T-helper 2 cell treated with Interferon-gamma antibody and Interleukin-4, amounts not matched to agents 100 ng/mL and 5 ng/mL, for 36 hours (primary cell): ENCODE data around the gene FYTTD1. TPM values are rescaled to one million over a fixed set of nuclear protein-coding genes. Genes with fewer than 3 reads are reported as not detected.
"Not testable (repeated sequence)": the region's sequence is repeated elsewhere in the genome, so short reads cannot be mapped to it uniquely, and the experiment has no call there.

Experiments
- intact Hi-C: fragments of 100-400 bp; cut with micrococcal nuclease; formaldehyde crosslinking; loops from one replicate; pipeline ENCODE4 v1.15.1; 2023
- total RNA-seq: library from RNA; stranded (reverse); gene quantifications from 2 replicates; pipeline ENCODE4 v1.2.3, GENCODE V29; 2022

FYTTD1 gene, protein sequence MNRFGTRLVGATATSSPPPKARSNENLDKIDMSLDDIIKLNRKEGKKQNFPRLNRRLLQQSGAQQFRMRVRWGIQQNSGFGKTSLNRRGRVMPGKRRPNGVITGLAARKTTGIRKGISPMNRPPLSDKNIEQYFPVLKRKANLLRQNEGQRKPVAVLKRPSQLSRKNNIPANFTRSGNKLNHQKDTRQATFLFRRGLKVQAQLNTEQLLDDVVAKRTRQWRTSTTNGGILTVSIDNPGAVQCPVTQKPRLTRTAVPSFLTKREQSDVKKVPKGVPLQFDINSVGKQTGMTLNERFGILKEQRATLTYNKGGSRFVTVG
- 42.9 and 43.3 TPM in 2 replicates for total RNA-seq

DNA sequence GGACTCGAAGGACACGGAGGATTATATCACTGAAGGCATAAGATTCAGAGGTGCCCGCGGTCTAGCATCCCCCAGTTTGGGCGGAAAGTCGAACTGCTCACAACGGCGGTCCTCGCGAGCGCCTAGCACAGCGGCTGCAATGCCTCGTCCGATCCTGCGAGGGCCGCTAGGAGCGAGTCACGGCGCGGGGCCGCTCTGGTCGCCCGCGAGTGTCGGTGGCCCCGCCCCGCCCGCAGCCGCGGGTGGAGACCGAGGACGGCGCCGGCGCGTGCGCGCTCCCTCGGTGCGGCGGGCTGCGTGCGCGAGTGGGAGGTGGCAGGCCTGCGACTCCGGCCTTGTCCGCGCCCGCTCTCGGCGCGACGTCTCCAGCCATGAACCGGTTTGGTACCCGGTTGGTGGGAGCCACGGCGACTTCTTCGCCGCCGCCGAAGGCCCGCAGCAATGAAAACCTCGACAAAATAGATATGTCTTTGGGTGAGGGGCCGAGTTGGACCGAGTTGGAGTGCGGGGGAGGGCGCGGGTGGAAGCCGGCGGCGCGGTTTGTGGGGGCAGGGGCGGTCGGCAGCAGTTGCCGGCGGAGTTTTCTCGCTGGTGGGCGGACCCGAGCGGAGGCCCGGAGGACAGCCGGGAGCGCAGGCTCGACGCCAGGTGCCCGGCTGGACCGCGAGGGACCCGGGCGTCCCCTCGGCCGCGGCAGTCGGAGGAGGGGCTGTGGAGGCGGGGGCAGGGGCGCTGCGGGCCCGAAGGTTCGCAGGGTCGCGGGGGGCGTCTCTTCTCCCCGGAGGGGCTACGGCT is at the start of gene FYTTD1:
Gene FYTTD1, plus strand, starts transcription at position 283 of the 795 bp plus-strand sequence. Its CDS starts 89 bp downstream, at position 372.
- intact Hi-C loops: loop anchor here (1.0 to 2.0 kb wide), 3 partner anchors 12 to 53 kb away; no protein-coding TSS in a partner anchor

DNA sequence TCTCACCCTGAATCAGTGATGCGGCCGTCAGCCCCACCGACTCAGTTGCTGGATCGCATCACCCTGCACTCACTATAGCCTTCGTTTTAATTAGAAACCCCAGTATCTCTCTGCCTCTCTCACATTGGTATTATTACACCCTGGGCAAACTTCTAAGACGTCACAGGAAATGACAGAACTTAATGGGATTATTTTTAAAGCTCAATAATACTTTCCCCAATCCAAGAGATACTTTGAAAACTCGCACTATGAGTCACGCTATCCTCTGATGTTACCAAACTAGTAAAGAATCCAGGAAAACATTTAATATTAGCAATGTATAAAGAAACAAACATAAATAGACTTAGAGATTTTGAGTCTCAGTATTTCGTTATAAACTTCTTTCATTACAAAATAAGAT is 49.6 kb upstream of the FYTTD1 start:
- intact Hi-C loops: no loop called here

- intact Hi-C loops: no loop called here
Measured at GRCh38 chr3:197701841-197702240, 47.8 kb upstream of the FYTTD1 start.

DNA sequence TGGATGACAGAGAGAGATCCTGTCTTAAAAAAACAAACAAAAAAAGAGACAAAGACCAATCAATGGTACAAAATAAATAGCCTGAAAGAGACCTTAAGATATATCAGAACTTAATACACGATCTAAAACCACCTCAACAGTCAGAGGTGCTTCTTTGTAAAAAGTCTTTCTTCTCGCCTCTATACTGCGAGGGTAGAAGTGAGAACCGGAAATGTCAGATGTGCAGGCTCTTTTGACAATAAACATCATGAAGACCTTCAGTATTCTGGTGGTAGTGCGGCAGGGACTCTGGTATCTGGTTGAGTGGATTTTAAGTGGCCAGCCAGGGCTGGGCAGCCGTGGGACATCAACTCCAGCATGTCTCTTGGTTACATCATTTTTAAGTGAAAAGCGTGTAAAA is 43.0 kb upstream of the FYTTD1 start:
- intact Hi-C loops: no loop called here

- intact Hi-C loops: no loop called here
Measured at GRCh38 chr3:197709135-197709534, 40.5 kb upstream of the FYTTD1 start.

DNA sequence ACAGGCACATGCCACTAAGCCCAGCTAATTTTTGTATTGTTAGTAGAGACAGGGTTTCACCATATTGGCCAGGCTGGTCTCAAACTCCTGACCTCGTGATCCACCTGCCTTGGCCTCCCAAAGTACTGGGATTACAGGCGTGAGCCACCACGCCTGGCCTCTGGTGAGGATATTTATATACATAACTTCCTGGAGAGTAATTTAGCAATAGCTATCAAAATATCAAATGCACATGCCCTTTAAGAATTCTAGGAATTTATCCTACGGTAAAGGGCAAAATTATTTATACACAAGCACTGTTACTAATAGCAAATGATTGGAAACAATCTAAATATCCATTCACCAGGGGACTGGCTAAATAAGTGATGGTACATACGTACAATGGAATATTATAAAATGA is 38.7 kb upstream of the FYTTD1 start:
- intact Hi-C loops: loop anchor here (5.0 kb wide), 1 partner anchor 136 kb away; no protein-coding TSS in a partner anchor

DNA sequence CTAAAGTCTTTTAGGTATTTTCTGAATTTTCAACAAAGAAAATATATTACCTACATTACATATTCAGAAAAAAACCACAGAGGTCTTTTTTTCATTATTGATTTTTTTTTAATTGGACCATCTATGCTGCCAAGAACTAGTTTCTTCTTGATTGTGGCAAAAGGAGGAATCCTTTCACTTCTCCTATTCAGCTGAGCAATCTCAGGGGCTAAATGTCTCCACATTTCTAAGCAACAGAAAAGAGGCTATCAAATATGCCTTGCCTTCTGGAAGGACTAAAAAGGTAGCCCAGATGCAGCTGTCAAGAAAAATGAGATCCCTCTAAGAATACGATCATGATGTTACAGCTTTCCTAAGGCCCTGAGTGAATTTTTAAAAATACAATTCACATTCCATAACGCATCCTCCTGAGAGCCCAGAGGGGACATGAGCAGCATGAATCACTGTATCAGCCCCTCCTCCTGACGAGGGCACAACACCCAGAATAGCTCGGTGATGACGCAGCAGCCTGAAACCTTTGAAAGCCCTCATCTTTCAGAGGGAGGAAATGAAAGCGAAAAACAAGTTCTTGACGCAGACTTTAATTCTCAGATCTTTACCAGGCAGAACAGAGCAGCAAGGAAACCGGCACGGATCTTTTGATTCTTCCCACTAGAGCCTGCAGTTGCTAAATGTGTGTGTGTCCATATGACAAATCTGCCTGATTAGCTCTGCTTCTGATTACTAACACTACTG is 37.5 kb upstream of the FYTTD1 start:
- intact Hi-C loops: loop anchor here (1.0 to 5.0 kb wide), 4 partner anchors 24 to 135 kb away; partner anchors contain the start of gene RUBCN

DNA sequence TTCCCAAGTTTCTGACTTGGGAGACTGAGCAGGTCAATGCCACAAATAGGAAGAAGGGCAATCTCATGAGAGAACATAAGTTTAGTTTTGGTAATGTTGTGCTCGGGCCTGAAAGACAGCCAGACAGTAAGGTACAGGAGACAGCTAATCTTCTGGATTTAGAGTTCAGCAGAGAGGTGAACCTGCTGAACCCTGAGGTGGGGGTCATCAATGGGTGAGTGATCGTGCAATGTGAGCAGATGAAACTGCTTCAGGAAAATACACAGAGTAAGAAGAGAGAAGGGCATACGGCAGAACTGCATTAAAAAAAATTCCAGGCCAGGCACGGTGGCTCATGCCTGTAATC is 36.2 kb upstream of the FYTTD1 start:
- intact Hi-C loops: loop anchor here (2.0 to 5.0 kb wide), 2 partner anchors 79 to 134 kb away; no protein-coding TSS in a partner anchor

GRCh38 chr3:197714251-197714650 is 35.4 kb upstream of the FYTTD1 start:
- intact Hi-C loops: loop anchor here (5.0 kb wide), 1 partner anchor 133 kb away; no protein-coding TSS in a partner anchor

DNA sequence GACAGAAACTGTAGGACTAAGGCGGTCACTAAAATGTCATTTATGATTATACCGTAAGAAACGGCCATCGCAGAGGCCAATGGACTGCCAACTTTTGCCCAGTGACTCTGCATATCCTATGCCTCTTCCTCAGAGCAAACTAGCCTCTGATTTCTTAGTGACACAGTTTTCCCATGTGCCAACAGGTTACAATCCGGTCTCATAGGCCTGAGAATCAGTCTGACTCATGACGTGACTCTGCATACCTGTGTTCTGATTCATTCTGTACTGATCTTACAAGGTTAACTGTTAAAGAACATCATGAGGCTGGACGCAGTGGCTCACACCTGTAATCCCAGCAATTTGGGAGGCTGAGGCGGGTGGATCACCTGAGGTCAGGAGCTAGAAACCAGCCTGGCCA is 30.8 kb upstream of the FYTTD1 start:
- intact Hi-C loops: no loop called here

GRCh38 chr3:197720694-197721093 is 29.0 kb upstream of the FYTTD1 start:
- intact Hi-C loops: no loop called here

DNA sequence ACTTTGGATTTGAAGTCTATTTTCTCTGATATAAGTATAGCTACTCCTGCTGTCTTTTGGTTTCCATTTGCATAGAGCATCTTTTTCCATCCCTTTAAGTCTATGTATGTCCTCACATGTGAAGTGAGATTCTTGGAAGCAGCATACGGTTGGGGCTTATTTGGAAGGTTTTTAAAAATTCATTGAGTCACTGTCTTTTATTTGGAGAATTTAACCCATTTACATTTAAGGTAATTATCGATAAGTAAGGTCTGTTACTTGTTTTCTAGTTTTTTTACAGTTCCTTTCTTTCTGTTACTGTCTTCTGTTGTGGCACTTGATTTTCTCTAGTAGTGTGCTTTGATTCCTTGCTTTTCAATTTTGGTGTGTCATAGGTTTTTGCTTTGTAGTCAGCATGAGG is 26.9 kb upstream of the FYTTD1 start:
- intact Hi-C loops: no loop called here

- intact Hi-C loops: not testable (repeated sequence)
Measured at GRCh38 chr3:197727878-197728277, 21.8 kb upstream of the FYTTD1 start.

DNA sequence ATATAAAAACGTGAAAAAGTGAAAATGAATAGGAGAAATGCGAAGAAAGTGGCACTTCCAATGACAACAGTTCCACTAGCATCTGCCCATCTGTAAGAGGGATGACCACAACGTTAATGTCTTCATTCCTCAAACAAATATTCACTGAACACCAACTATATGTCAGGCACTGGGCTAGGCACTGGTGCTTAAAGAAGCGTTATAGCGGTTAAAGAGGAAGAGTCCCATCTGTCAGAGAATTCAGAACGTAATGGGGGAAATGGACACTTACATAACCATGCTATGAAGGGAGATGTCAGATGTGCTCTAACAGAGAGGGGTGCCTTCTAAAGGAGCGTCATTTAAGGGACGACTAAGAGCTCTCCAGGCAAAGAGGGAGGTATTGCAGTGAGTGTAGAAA is 21.2 kb upstream of the FYTTD1 start:
- intact Hi-C loops: no loop called here

GRCh38 chr3:197730200-197730599 is 19.5 kb upstream of the FYTTD1 start:
- intact Hi-C loops: loop anchor here (10.0 kb wide), 1 partner anchor 215 kb away; no protein-coding TSS in a partner anchor

DNA sequence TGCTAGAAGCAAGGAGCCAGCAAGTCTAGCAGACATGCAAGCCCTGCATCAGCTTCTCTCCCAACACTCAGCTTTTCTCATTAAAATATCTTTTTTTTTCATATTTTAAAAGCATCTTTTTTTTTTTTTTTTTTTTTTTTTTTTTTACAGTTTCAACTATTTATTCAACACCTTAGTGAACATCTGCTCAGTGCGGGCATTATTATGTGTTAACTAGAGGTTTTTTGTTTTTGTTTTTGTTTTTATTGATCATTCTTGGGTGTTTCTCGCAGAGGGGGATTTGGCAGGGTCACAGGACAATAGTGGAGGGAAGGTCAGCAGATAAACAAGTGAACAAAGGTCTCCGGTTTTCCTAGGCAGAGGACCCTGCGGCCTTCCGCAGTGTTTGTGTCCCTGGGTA is 18.9 kb upstream of the FYTTD1 start:
- intact Hi-C loops: loop anchor here (10.0 kb wide), 1 partner anchor 214 kb away; no protein-coding TSS in a partner anchor

DNA sequence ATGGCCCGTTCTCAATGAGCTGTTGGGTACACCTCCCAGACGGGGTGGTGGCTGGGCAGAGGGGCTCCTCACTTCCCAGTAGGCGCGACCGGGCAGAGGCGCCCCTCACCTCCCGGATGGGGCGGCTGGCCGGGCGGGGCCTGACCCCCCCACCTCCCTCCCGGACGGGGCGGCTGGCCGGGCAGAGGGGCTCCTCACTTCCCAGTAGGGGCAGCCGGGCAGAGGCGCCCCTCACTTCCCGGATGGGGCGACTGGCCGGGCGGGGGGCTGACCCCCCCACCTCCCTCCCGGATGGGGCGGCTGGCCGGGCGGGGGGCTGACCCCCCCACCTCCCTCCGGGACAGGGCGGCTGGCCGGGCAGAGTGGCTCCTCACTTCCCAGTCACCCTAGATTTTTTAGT is 18.2 kb upstream of the FYTTD1 start:
- intact Hi-C loops: loop anchor here (10.0 kb wide), 1 partner anchor 213 kb away; no protein-coding TSS in a partner anchor

- intact Hi-C loops: loop anchor here (10.0 kb wide), 1 partner anchor 212 kb away; no protein-coding TSS in a partner anchor
Measured at GRCh38 chr3:197733042-197733441, 16.6 kb upstream of the FYTTD1 start.

GRCh38 chr3:197734667-197735318 is 14.9 kb upstream of the FYTTD1 start:
- intact Hi-C loops: loop anchor here (5.0 to 10.0 kb wide), 2 partner anchors 210 to 228 kb away; partner anchors contain the start of gene LMLN

- intact Hi-C loops: loop anchor here (1.0 to 10.0 kb wide), 4 partner anchors 24 to 226 kb away; partner anchors contain the start of genes LMLN and LRCH3
Measured at GRCh38 chr3:197736010-197736490, 13.6 kb upstream of the FYTTD1 start.
